ENCODE data around the gene TH.

The TH gene

DNA sequence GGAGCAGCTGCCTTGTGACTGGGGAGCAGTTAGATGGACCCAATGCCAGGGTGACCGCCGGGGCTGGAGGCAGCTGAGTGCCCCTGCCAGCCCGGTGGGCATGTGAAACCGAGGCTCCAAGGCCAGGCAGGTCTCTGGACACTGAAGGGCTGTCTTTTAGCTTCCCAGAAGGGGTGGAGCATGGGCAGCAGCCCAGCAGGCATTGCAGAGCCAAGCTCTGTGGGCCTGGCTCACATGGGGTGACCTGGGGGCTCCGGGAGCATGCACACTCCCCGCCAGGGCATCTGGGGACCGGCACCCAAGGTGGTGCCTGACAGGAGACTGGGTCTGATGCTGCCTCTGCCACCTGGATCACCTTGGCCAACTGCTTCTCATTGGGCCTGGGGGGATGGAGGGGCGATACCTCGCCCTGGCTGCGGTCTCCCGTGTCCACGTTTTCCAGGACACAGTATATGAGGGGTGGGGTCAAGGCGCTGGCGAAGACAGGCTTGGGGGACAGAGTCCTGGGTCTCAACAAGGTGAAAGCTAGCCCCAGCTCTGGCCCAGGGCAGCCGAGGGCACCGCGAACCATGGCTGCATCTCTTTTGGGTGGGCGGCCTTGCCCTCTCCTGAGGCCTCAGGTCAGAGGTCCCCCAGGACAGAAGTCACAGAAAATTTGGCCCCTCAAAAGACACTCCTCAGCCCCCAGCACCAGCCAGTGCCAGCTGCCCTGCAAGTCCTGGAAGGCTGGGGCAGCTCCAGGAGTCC is 14.1 kb downstream of the TH start:
- no peak for DNase-seq

DNA sequence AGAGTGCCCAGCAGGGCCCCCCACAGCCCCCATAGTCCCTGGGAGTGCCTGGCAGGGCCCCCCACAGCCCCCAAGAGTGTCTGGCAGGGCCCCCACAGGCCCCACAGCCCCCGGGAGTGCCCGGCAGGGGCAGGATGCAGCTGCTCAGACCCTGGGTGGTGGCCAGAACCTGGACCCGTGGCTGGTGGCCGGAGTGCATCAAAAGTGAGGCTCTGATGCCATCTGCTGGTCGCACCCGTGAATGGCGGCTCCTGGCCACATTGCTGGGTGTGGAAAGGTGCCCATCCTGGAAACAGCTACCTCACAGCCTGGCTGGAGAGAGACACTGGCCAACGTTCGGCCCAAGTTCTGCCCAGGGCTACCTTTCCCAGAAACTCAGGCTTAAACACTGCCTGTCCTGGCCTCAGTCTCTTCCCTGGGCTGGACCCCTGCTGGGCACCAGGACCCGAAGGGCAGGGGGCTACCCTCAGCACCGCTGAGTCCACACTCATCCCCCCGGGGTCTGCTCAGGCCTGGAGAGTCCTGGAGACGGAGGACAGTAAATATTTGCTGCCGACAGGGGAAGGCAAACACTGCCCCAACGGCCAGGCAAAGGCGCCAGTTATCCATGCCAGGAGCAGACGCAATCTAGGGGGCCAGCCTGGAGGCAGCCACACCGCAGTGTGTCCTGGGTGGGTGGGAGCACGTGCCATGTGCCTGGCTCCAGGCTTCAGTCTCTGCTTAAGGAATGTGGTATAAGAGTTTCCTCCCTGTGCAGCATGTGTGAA is 15.0 kb downstream of the TH start:
- DNase-seq, result peak; percentile 44

- no peak for DNase-seq
These were observed 16.1 kb downstream of the TH start for GRCh38 chr11:2155511-2155910.

GRCh38 chr11:2154889-2155288 is 16.7 kb downstream of the TH start:
- no peak for DNase-seq

GRCh38 chr11:2154195-2154585 is 17.4 kb downstream of the TH start:
- DNase-seq, result no peak

DNA sequence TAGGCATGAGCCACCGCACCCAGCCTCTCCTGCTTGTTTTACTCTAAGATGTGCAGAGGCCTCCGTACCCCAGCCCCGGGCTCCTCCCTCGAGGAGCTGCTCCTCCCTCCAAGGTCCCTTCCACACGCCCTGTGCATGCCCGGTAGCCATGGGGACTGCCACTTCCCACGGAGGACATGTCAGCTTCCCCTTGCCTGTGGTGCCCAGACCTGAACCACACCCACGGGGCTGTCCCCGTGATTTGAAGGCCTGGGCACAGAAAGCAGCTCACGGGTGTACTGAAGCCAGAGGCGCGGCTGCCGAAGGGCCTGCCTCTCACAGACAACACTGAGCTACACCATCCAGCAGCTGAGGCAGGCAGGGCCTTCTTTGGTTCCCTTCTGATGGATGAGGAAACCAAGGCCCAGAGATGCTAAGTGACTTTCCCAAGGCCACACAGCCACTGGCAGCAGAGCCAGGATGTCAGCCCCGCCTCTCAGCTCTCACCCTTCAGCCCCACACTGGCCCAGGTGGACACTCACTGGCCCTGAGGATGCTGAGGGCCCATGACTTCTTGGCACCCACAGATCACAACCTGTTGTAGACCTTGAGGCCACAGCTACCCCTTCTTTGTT is 17.9 kb downstream of the TH start:
- DNase-seq, result no peak

DNA sequence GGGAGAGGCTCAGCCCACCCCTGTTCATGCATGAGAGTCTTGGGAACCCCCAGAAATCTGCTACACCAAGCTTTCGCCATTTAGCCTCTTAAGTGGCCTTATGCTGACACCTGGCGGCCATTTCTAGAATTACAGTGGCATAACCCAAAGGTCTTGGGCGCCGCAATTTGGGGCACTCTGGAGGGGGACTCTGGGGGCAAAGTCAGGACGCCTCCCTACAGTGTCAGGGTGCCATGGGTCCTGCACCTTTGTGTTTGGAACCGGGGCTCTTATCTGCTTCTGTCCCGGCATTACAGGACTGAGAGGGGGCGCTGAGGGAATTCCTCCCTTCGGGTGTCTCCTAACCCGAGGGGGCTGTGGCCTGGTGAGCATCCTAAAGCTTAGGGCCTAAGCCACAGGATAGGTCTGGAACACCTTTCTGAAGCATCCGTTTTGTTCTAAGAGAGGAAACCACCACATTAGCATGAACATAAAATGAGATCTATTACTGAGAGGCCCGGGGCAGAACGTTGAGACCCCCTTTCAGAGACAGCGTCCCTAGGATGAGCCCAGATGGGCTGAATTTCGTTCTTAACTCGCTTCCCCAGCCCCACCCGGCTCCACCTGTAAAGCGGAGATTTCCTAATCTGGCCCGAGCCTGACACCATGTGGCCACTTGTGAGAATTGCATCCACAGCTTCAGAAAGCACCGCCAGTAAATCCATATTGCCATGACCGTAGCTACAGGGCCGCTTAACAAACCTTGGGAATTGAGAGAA is 19.9 kb downstream of the TH start:
- DNase-seq, result peak; percentile 80

DNA sequence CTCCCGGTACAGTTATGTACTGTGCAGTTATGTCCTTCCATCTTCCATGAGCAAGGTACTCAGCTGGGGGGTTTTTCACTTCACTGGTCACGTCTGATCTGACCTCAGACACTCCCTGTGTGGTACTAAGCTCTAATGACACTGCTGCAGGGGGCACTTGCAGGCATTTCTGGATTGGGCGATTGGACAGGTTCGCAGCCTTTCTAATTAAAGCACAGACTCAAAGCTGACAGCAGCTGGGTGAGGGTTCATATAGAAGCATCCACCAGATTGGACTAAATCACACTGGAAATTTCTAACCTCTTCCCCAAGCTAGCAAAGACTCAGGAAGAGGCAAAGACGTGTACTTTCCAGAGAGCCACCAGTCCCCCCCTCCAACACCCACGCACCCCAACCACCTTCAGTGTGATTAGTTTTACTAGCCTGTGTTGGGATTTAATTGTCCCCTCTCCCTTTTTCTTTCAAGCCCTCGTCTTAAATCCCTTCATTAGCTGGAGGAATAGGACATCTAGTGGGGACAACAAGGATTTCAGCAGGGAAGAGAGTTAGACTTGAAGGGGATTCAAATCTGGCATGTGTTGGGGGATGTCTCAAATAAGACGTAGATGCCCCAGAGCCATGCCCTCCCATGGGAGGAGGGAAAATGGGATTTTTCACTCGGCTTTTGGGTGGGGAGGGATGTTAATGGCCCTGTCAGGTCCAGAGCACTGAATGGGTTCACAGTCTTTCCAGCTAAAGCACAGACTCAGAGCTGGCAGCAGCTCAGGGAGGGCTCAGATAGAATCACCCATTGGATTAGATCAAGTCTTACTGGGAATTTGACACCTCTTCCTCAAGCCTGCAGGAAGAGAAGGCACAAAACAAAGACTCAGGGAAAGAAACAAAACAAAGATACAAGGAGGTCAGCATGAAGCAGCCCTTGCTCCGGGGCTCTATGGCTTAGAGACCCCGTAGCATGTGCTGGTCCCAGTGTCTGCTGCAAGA is 21.5 kb downstream of the TH start:
- no peak for DNase-seq

GRCh38 chr11:2149460-2149859 is 22.2 kb downstream of the TH start:
- DNase-seq, result no peak

- DNase-seq, result no peak
These were observed 23.0 kb downstream of the TH start for GRCh38 chr11:2148595-2148994.

GRCh38 chr11:2147391-2147790 is 24.2 kb downstream of the TH start:
- no peak for DNase-seq

GRCh38 chr11:2146051-2146450 is 25.6 kb downstream of the TH start:
- no peak for DNase-seq

DNA sequence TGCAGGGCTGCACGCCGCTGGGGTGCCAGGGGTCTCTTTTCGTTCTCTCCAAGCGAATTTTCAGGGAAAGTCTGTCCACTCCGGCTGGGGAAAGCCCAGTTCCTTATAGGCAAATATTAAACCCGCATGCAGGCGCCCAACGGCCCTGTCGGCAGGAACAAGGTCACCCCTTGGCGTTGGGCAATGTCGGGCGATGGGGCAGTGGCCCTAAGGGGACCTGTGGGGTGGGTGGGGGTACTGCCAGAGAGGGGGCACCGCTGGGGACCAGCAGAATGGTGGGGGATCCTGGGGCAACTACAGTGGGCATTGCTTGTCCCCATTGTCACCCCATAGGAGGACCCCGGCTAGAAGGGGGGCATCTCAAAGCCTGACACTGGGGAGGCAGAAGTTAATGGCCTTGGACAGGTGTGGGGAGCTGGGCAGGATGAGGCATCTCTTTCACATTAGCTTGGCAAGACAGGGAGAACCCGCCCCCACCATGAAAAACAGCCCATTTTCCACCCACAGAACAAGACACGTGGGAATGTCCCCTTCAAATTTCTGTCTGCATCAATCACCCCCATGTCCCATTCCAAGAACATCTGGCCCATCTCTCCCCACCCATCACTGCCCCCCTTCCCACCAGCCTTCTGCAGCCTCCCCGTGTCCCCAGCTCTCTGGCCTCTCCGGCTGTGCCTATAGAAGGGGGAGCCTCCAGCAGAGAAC is 26.9 kb downstream of the TH start:
- no peak for DNase-seq

DNA sequence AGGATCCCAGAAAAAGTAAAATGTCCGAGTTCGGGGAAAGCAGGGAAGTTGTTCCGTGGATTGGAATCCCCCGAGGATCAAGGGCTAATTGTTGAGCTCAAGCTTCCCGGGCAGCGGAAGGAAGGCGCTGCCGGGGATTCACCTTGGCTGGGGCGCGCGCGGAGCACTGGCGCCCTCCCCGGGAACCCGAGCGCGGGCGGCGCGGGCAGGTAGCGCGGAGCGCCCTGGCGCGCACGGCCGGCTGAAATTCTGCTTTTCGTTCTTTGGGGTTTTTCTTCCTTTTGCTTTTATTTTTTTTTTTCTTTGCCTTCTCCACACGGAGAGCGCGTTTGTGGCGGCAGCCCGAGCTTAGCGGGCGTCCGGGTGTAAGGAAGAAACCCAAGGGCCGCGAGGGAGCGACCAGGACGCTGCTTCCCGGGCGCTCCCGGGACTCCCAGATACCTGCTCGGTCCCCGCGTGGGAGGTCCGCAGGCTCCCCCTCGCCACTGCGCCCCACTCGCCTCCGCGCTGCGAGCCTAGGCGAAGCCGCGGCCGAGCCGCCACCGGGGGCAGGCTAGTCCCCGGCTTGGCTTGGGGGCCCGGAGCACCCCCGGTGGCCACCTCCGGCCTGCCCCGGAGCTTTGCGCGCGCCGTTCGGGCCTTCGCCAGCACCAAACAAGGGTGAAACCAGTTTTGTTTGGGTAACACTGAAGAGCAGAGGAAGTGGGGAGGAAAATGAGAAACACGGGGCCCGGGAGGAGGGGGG is 27.6 kb downstream of the TH start:
- DNase-seq, result no peak

DNA sequence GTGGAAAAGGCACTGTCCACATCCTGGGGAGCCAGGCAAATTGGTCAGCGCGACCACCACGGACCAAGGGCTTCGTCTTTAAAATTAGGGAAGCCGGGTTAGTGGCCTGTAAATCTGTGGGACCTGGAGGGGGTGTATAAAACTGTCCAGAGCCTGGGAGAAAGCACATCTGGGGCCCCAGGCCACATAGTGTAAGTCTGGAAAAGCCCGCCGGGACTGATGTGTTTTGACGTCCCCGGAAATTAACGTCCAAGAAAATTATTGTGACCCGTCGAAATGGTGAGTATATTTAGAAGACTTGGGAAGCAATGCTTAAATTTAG is 28.2 kb downstream of the TH start:
- no peak for DNase-seq

DNA sequence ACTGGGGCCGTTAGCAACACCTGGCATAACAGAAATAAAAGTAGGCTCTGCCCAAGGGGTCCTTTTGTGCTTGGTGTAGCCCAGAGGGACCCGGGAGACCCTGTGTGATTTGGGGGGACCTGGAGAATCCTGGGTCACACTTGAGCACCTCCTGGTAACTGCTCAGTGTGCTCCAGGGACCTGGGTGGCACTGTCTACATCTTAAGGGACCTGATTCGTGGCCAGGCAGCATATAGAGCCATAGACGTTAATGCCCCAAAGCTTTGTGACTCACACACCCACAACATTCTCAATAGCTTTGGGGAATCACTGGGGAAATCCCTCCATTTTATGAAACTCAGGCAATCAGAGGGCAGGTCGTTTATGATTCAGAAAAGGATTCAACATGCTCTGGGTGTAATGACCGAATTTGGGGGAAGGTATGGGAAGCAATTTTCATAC is 28.8 kb downstream of the TH start:
- DNase-seq, result no peak

GRCh38 chr11:2142300-2142759 is 29.3 kb downstream of the TH start:
- no peak for DNase-seq

DNA sequence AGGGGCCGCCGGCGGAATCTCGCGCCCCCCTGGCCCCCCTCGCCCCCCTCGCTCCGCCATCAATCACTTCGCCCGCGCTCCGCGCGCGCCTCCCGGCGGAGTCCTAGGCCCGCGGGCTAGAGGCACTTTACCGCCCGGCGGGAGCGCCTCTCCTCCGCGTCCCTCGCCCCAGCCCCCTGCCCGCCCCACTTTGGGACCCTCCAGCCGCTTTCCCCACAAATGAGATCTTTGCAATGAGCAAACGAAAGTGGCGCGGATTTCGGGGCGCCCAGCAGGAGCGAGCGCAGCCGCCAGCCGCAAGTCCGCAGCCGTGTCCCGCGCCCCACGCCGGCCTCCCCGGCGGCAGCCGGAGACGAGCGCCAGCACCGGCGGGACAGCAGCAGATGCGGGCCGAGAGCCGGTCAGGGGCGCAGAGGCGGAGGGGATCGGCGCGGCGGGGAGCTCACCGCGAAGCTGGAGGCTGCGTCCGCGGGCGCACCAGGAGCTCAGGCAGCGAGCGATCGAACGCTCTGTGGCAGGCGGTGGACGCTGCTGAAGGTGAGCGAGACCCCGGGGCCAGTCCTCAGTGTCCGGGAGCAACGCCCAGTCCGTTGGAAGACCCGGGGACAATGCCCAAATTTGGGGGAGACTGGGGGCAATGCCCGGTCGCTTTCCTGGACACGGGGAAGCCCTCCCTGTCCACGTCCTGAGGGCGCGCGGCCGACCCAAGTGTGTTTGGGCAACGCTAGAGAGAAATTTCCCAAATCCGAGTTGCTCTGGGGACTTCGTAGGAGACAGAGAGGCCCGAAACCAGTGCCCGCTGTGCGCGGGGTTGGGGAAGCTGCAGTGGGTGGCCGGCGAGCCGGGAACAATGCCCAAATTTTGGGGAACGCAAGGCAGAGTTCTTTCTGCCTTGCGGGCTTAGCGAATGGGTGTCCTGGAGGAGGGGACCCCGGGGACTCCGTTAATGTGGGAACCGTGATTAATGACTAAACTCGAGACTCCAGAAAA is 30.9 kb downstream of the TH start:
- no peak for DNase-seq

- no peak for DNase-seq
These were observed 31.8 kb downstream of the TH start for GRCh38 chr11:2139621-2140337.
